Measurements from ENCODE around the gene PLAAT3. TPM values are rescaled to one million over a fixed set of nuclear protein-coding genes. Genes with fewer than 3 reads are reported as not detected.

Gene PLAAT3
- total RNA-seq, 4 donors from 2014 or later = 0.57 to 15.4 (median 4.5) TPM

GRCh38 chr11:63599211-63600122 is 14.8 kb downstream of the PLAAT3 start:
- intact Hi-C loops (cut with DNase I) = no loop called here
- Histone ChIP-seq H3K27me3 (no peaks in the 10 kb centered on the region), H3K4me1 (peaks cover 0 to 10% (median 0%) of the 10 kb centered on the region in 3 donors), H3K9me3 (no peaks in the 10 kb centered on the region), H3K4me3 (no peak overlapping the region), H3K36me3 (peaks cover 0 to 9% (median 0%) of the 10 kb centered on the region in 3 donors), H3K27ac (no peak overlapping the region)
- TF ChIP-seq POLR2A (IDR thresholded peaks at IDR 0.05) = no peak
- TF ChIP-seq, protein P1, sequence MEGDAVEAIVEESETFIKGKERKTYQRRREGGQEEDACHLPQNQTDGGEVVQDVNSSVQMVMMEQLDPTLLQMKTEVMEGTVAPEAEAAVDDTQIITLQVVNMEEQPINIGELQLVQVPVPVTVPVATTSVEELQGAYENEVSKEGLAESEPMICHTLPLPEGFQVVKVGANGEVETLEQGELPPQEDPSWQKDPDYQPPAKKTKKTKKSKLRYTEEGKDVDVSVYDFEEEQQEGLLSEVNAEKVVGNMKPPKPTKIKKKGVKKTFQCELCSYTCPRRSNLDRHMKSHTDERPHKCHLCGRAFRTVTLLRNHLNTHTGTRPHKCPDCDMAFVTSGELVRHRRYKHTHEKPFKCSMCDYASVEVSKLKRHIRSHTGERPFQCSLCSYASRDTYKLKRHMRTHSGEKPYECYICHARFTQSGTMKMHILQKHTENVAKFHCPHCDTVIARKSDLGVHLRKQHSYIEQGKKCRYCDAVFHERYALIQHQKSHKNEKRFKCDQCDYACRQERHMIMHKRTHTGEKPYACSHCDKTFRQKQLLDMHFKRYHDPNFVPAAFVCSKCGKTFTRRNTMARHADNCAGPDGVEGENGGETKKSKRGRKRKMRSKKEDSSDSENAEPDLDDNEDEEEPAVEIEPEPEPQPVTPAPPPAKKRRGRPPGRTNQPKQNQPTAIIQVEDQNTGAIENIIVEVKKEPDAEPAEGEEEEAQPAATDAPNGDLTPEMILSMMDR (IDR thresholded peaks at IDR 0.05) = no peak
- no peak for DNase-seq
- 74 to 98% methylated on average over 4 to 7 of the region's 7 CpGs for WGBS, 2 donors

- WGBS, 2 donors = 73 to 81% methylated on average over 4 of the region's 4 CpGs
- Histone ChIP-seq H3K9me3 (no peaks in the 10 kb centered on the region), H3K27me3 (no peaks in the 10 kb centered on the region), H3K4me3 (no peak overlapping the region), H3K36me3 (peaks cover 0 to 9% (median 0%) of the 10 kb centered on the region in 3 donors), H3K27ac (no peak overlapping the region), H3K4me1 (peaks cover 0 to 10% (median 0%) of the 10 kb centered on the region in 3 donors)
- DNase-seq = no peak
- intact Hi-C loops (cut with DNase I) = no loop called here
- TF ChIP-seq, protein P1 (IDR thresholded peaks at IDR 0.05) = no peak
- no peak for TF ChIP-seq POLR2A (IDR thresholded peaks at IDR 0.05)
These were observed 15.7 kb downstream of the PLAAT3 start for GRCh38 chr11:63598556-63598955.

DNA sequence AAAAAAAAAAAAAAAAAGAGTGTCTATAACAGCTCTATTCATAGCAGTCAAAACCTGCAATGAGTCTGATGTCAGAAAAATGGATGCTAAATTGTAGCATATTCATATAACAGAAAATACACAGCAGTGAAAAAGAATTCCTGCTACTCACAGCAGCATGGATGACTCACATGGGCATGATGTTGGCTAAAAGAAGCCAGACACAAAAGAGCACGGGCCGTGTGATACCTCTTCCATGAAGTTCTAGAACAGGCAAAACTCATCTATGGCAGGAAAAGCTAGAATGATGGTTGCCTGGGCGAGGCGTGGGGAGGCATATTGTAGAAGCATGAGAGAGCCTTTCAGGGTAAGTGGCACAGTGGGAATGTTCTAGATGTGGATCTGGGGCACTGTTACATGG is 18.9 kb downstream of the PLAAT3 start:
- no peak overlapping the region for H3K4me3 ChIP-seq
- no peaks in the 10 kb centered on the region for H3K4me1 ChIP-seq
- H3K36me3 ChIP-seq = peaks cover 0 to 19% (median 0%) of the 10 kb centered on the region in 3 donors
- TF ChIP-seq, protein P1 (IDR thresholded peaks at IDR 0.05) = no peak
- no peak for TF ChIP-seq POLR2A (IDR thresholded peaks at IDR 0.05)
- no peak overlapping the region for H3K27ac ChIP-seq
- DNase-seq = no peak
- intact Hi-C loops (cut with DNase I) = no loop called here
- no peaks in the 10 kb centered on the region for H3K27me3 ChIP-seq
- no peaks in the 10 kb centered on the region for H3K9me3 ChIP-seq
- WGBS, 2 donors = 54 to 60% methylated on average over 4 of the region's 4 CpGs

- Histone ChIP-seq H3K27me3 (no peaks in the 10 kb centered on the region), H3K27ac (no peak overlapping the region), H3K4me3 (no peak overlapping the region), H3K36me3 (peaks cover 0 to 29% (median 0%) of the 10 kb centered on the region in 3 donors), H3K9me3 (no peaks in the 10 kb centered on the region), H3K4me1 (no peaks in the 10 kb centered on the region)
- no peak for TF ChIP-seq POLR2A (IDR thresholded peaks at IDR 0.05)
- TF ChIP-seq, protein P1 (IDR thresholded peaks at IDR 0.05) = peak in 5 of 6 experiments; percentile 15 to 56 (median 30)
- intact Hi-C loops (cut with DNase I) = no loop called here
- WGBS, 2 donors = 65 to 92% methylated on average over 2 to 4 of the region's 4 CpGs
- no peak for DNase-seq
These were observed 21.2 kb downstream of the PLAAT3 start for GRCh38 chr11:63592975-63593395.
